Lung microvascular endothelial cell (primary cell): Measurements from ENCODE around the gene MIOX. TPM values are rescaled to one million over a fixed set of nuclear protein-coding genes. Genes with fewer than 3 reads are reported as not detected.

Experiments
- DNase-seq, 2 donors: peaks; one replicate each; pipeline versions ENCODE4 v3.0.0 to v3.0.0-alpha.2; 2010; ENCODE audit warnings: low read depth in 2 of 2
- total RNA-seq: library from RNA; depleted of rRNA; stranded (reverse); fragments of >200 nt; gene quantifications from 2 replicates; pipeline ENCODE4 v1.2.1, GENCODE V29; 2014

Gene MIOX
- total RNA-seq, 1 donor from 2014 or later = not detected

- DNase-seq = no peak
These were observed 2.9 kb downstream of the MIOX start for GRCh38 chr22:50489363-50490243.

- DNase-seq = peak in 1 of 2 donors; percentile 42
These were observed 4.1 kb downstream of the MIOX start for GRCh38 chr22:50490531-50491308.

GRCh38 chr22:50497093-50497492, 10.4 kb downstream of the MIOX start:
- DNase-seq = no peak

- peak; percentile 65 to 73 for DNase-seq
These were observed 11.7 kb downstream of the MIOX start for GRCh38 chr22:50498322-50498890.

- DNase-seq = no peak
These were observed 13.8 kb downstream of the MIOX start for GRCh38 chr22:50500452-50500851.

- no peak for DNase-seq
These were observed 15.4 kb downstream of the MIOX start for GRCh38 chr22:50502096-50502495.

- DNase-seq = no peak
These were observed 16.2 kb downstream of the MIOX start for GRCh38 chr22:50502628-50503474.

GRCh38 chr22:50503475-50504145, 17.0 kb downstream of the MIOX start:
- no peak for DNase-seq

- no peak for DNase-seq
These were observed 17.9 kb downstream of the MIOX start for GRCh38 chr22:50504369-50505211.

- DNase-seq = no peak
These were observed 18.7 kb downstream of the MIOX start for GRCh38 chr22:50505276-50505775.

GRCh38 chr22:50505776-50506610, 19.3 kb downstream of the MIOX start:
- no peak for DNase-seq

GRCh38 chr22:50506611-50507420, 20.2 kb downstream of the MIOX start:
- DNase-seq = no peak

- no peak for DNase-seq
These were observed 20.8 kb downstream of the MIOX start, which contains the start of gene LMF2 for GRCh38 chr22:50507421-50507990. Gene LMF2, minus strand, starts transcription at chr22:50507702. Its CDS starts 27 bp downstream, at chr22:50507675.

GRCh38 chr22:50507991-50508884, 21.6 kb downstream of the MIOX start, which contains the start of gene NCAPH2:
Gene NCAPH2, plus strand, starts transcription at chr22:50508224. Its CDS starts 114 bp downstream, at chr22:50508338.
- DNase-seq = peak; percentile 98 to 99

GRCh38 chr22:50508897-50509296, 22.2 kb downstream of the MIOX start:
- no peak for DNase-seq

GRCh38 chr22:50513175-50513574, 26.5 kb downstream of the MIOX start:
- DNase-seq = no peak
